Skin epidermis (tissue), 12 donors: Measurements from ENCODE around the gene TOGARAM1.

ENCODE experiments used
- H3K27ac ChIP-seq, 21 experiments: fragments of 200-600 bp; sonication (generic) in 11 of 21; one replicate each; pipeline ENCODE4 v1.5.0; 2020; ENCODE audit warnings: mild to moderate bottlenecking in 3 of 21, inconsistent platforms in 2 of 21, moderate library complexity in 2 of 21
- H3K4me3 ChIP-seq, 7 experiments: fragments of 200-600 bp; sonication (generic) in 2 of 7; one replicate each; pipeline ENCODE4 v1.5.0; 2020; ENCODE audit warnings: inconsistent platforms in 2 of 7, mild to moderate bottlenecking in 2 of 7, moderate library complexity in 1 of 7

TOGARAM1 gene

DNA sequence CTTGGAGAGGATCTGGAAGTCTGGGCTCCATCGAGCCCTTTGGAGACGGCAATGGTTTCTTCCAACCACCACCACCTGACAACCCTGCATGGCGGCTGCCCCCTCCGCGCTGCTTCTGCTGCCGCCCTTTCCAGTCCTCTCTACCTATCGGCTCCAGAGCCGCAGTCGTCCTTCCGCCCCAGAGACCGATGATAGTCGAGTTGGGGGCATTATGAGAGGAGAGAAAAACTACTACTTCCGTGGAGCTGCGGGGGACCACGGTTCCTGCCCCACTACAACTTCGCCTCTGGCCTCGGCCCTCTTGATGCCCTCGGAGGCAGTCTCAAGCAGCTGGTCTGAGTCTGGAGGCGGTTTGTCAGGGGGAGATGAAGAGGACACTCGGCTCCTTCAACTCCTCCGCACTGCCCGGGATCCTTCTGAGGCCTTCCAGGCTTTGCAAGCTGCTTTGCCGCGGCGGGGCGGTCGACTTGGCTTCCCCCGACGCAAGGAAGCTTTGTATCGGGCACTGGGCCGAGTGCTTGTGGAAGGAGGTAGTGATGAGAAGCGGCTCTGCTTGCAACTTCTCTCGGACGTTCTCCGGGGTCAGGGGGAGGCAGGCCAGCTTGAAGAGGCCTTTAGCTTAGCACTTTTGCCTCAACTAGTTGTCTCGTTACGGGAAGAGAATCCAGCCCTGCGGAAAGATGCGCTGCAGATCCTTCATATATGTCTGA lies 499 bp downstream of the TOGARAM1 start:
- peak overlapping the region; percentile 40 to 91 (median 84) for H3K27ac ChIP-seq

DNA sequence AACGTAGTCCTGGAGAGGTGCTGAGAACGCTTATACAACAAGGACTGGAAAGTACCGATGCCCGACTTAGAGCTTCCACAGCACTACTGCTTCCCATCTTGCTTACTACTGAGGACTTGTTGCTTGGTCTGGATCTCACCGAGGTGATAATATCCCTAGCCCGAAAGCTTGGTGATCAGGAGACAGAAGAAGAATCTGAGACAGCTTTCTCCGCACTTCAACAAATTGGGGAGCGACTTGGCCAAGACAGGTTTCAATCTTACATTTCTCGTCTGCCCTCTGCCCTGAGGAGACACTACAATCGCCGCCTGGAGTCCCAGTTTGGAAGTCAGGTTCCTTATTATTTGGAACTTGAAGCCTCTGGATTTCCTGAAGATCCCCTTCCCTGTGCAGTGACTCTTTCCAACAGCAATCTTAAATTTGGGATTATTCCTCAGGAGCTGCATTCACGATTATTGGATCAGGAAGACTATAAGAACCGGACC lies 1.1 kb downstream of the TOGARAM1 start:
- Histone ChIP-seq H3K4me3 (peak overlapping the region; percentile 59 to 96 (median 89)), H3K27ac (peak overlapping the region in 18 of 21 experiments; percentile 67 to 91 (median 86))

More for the DNA sequence above, 499 bp downstream of the TOGARAM1 start:
- H3K4me3 ChIP-seq = peak overlapping the region; percentile 59 to 96 (median 89)

GRCh38 chr14:44963775-44964380 lies 1.9 kb downstream of the TOGARAM1 start:
- H3K27ac ChIP-seq = peak overlapping the region in 1 of 21 experiments; percentile 80

GRCh38 chr14:44966601-44967336 lies 4.8 kb downstream of the TOGARAM1 start:
- H3K27ac ChIP-seq = no peak overlapping the region
- peak overlapping the region in 1 of 7 experiments; percentile 8 for H3K4me3 ChIP-seq

More at GRCh38 chr14:44963775-44964380, 1.9 kb downstream of the TOGARAM1 start:
- H3K4me3 ChIP-seq = peak overlapping the region; percentile 59 to 96 (median 89)

- Histone ChIP-seq H3K4me3 (no peak overlapping the region), H3K27ac (no peak overlapping the region)
Measured at GRCh38 chr14:44968714-44969113, 6.7 kb downstream of the TOGARAM1 start.

- Histone ChIP-seq H3K4me3 (no peak overlapping the region), H3K27ac (no peak overlapping the region)
Measured at GRCh38 chr14:44970907-44971306, 8.9 kb downstream of the TOGARAM1 start.

DNA sequence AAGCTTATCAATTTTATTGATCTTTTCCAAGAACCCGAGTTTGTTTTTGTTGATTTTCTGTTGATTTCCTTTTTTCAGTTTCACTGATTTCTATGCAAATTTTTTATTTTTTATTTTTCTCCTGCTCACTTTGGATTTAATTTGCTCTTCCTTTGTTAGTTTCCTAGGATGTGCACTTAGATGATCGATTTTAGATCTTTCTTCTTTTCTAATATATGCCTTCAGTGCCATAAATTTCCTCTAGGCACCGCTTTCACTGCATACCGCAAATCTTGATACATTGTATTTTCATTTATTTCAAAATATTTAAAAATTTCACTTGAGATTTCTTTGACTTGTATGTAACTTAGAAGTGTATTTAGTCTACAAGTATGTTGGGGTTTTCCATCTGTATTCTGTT lies 9.5 kb downstream of the TOGARAM1 start:
- no peak overlapping the region for H3K27ac ChIP-seq
- no peak overlapping the region for H3K4me3 ChIP-seq

GRCh38 chr14:44979273-44979672 lies 17.3 kb downstream of the TOGARAM1 start:
- no peak overlapping the region for H3K4me3 ChIP-seq
- no peak overlapping the region for H3K27ac ChIP-seq

DNA sequence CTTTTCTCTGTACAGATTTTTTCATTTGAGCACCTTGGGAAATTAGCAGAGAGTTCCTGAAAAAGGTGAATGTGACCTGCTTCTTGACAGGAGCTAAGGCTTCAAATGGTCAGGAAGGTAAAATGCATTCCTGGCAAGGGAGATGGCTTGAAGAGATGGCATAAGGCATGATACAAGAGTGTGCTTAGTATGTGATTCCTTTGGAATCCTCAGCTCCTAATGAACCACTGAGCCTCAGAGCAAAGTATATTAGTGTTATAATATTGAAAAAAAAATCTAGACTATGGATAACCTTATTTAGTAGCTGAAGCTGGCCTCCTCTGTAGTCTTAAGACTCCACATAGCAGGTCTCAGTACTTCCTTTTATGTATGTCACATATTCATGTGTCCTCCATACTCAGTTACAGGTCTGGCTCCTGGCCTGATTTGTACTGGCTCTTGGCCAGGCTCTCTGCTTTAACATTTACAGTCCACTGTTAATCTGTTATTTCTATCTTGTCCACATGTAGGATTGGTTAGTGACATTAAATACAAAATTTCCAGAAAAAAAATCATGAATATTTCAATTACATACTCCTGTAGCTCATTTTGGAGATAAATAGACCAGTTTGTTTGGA lies 17.9 kb downstream of the TOGARAM1 start:
- Histone ChIP-seq H3K4me3 (no peak overlapping the region), H3K27ac (no peak overlapping the region)

- Histone ChIP-seq H3K4me3 (no peak overlapping the region), H3K27ac (no peak overlapping the region)
Measured at GRCh38 chr14:44981198-44981597, 19.2 kb downstream of the TOGARAM1 start.

DNA sequence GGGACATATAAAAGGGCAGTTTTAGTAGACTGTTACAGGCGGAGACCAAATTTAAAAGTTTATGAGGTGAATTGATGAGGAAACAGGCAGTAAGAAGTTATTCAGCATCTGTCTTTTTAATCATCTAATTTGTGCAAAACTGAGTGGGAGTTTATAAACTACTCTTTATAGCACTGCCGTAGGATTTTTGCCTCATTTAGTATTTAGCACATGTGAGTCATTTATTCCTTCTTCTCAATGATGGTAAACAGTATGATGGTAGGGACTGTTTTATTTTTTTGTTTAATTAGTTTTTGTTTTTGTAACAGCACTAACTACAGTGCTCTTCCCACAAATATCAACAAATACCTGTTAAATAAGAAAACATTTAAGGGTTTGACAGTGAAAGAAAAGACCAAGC lies 20.6 kb downstream of the TOGARAM1 start:
- Histone ChIP-seq H3K27ac (no peak overlapping the region), H3K4me3 (no peak overlapping the region)

- no peak overlapping the region for H3K4me3 ChIP-seq
- H3K27ac ChIP-seq = no peak overlapping the region
Measured at GRCh38 chr14:44988694-44989093, 26.7 kb downstream of the TOGARAM1 start.

- no peak overlapping the region for H3K27ac ChIP-seq
- H3K4me3 ChIP-seq = no peak overlapping the region
Measured at GRCh38 chr14:44989497-44990440, 27.8 kb downstream of the TOGARAM1 start.

- Histone ChIP-seq H3K27ac (no peak overlapping the region), H3K4me3 (no peak overlapping the region)
Measured at GRCh38 chr14:44990533-44990932, 28.5 kb downstream of the TOGARAM1 start.

DNA sequence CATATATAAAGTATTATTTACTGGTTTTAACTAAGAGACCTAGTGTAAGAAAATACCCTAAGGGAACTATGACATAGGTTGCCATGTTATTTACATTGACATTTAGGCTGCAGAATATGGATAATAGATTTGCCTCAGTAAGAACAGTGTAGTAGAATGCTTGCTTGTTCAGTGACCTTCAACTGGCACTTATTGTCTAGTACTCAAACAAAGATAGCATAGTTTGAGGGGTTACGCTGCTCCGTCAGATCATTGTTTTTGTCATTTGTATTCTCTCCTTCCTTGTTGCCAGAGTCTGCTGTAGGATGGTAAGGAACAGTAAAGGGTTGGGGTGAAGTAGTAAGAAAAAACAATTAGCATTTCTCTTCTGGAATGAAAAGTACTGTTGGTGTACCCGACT lies 33.2 kb downstream of the TOGARAM1 start:
- Histone ChIP-seq H3K27ac (no peak overlapping the region), H3K4me3 (no peak overlapping the region)

- Histone ChIP-seq H3K27ac (no peak overlapping the region), H3K4me3 (no peak overlapping the region)
Measured at GRCh38 chr14:44995770-44996294, 33.8 kb downstream of the TOGARAM1 start.

DNA sequence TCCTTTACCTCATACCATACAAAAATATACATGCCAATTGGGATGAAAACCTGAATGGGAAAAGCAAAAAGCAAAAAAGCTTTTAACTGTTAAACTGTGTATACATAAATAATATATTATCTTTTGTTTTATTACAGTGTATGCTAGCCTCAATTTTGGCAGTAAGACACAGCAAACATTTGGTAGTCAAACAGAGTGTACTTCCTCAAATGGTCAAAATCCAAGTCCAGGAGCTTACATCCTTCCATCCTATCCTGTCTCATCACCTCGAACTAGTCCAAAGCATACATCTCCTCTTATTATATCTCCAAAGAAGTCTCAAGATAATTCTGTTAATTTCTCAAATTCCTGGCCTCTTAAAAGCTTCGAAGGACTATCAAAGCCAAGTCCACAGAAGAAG lies 41.9 kb downstream of the TOGARAM1 start:
- H3K4me3 ChIP-seq = no peak overlapping the region
- H3K27ac ChIP-seq = no peak overlapping the region

- Histone ChIP-seq H3K27ac (no peak overlapping the region), H3K4me3 (no peak overlapping the region)
Measured at GRCh38 chr14:45015133-45015532, 53.1 kb downstream of the TOGARAM1 start.

- H3K4me3 ChIP-seq = no peak overlapping the region
- H3K27ac ChIP-seq = no peak overlapping the region
Measured at GRCh38 chr14:45028107-45028626, 66.2 kb downstream of the TOGARAM1 start.
